CD4-positive, alpha-beta memory T cell (primary cell): ENCODE measurements around the gene DCT. TPM values are rescaled to one million over a fixed set of nuclear protein-coding genes. Genes with fewer than 3 reads are reported as not detected.

Source experiments
- CTCF ChIA-PET: fragments of 350-600 bp; sonication (Branson Sonifier 250); formaldehyde crosslinking; loops from one replicate; lab custom pipeline; 2021; ENCODE audit warnings: inconsistent platforms; ENCODE audit not compliant: partially characterized antibody; lab: Charles Lee
- POLR2A ChIA-PET: fragments of 350-600 bp; sonication (Branson Sonifier 250); formaldehyde crosslinking; loops from one replicate; lab custom pipeline; 2021; ENCODE audit not compliant: partially characterized antibody; lab: Charles Lee
- DNase-seq, 5 donors: peaks; one replicate each; pipeline versions ENCODE4 v3.0.0 to v3.0.0-alpha.2; 2020 to 2022; ENCODE audit warnings: mixed read lengths in 1 of 5
- H3K27ac ChIP-seq: one replicate; pipeline ENCODE4 v1.7.0; 2013; ENCODE audit warnings: low read depth, low read length
- H3K27me3 ChIP-seq: 2 replicates; pipeline ENCODE4 v1.7.0; 2013; ENCODE audit warnings: mild to moderate bottlenecking, low read length, moderate library complexity; ENCODE audit not compliant: insufficient read depth
- H3K36me3 ChIP-seq: 2 replicates; pipeline ENCODE4 v1.7.0; 2013; ENCODE audit warnings: mild to moderate bottlenecking, low read length, moderate library complexity; ENCODE audit not compliant: insufficient read depth
- H3K4me1 ChIP-seq: 2 replicates; pipeline ENCODE4 v1.7.0; 2013; ENCODE audit warnings: mild to moderate bottlenecking, low read length, moderate library complexity; ENCODE audit not compliant: insufficient read depth
- H3K4me3 ChIP-seq, 2 donors: one replicate each; pipeline ENCODE4 v1.7.0; 2013; ENCODE audit warnings: low read length in 2 of 2, mild to moderate bottlenecking in 1 of 2
- H3K9me3 ChIP-seq, 2 donors: one replicate each; pipeline ENCODE4 v1.7.0; 2013; ENCODE audit warnings: low read length in 2 of 2, control low read depth in 1 of 2; ENCODE audit not compliant: control insufficient read depth in 1 of 2
- H3K27ac Mint-ChIP-seq, 7 donors: one replicate each; pipeline ENCODE4 v1.8.0; 2020 to 2021; ENCODE audit warnings: mixed read lengths in 7 of 7, mild to moderate bottlenecking in 6 of 7, inconsistent platforms in 3 of 7, moderate library complexity in 3 of 7
- H3K27me3 Mint-ChIP-seq, 2 donors: one replicate each; pipeline ENCODE4 v1.8.0; 2020 to 2021; ENCODE audit warnings: mixed read lengths in 2 of 2
- H3K36me3 Mint-ChIP-seq, 2 donors: one replicate each; pipeline ENCODE4 v1.8.0; 2020 to 2021; ENCODE audit warnings: mixed read lengths in 2 of 2, inconsistent platforms in 1 of 2, mild to moderate bottlenecking in 1 of 2
- H3K4me1 Mint-ChIP-seq, 4 donors: one replicate each; pipeline ENCODE4 v1.8.0; 2020 to 2021; ENCODE audit warnings: mixed read lengths in 4 of 4, mild to moderate bottlenecking in 1 of 4
- H3K4me3 Mint-ChIP-seq, 8 donors: one replicate each; pipeline ENCODE4 v1.8.0; 2020 to 2021; ENCODE audit warnings: mixed read lengths in 8 of 8, mild to moderate bottlenecking in 7 of 8, moderate library complexity in 6 of 8, inconsistent platforms in 3 of 8
- H3K9me3 Mint-ChIP-seq, 8 donors: one replicate each; pipeline ENCODE4 v1.8.0; 2020 to 2021; ENCODE audit warnings: mixed read lengths in 8 of 8, mild to moderate bottlenecking in 5 of 8, inconsistent platforms in 3 of 8, moderate library complexity in 1 of 8
- intact Hi-C: fragments of 100-400 bp; cut with micrococcal nuclease; formaldehyde crosslinking; loops from one replicate; pipeline ENCODE4 v1.15.1; 2023
- polyA plus RNA-seq, 2 donors: library from polyadenylated mRNA; unstranded; fragments of 300-500 nt; fragmentation: Illumina TruSeq; gene quantifications; one replicate each; pipeline ENCODE4 v1.2.3, GENCODE V29; 2021
- total RNA-seq, 2 experiments: library from RNA; stranded (reverse); gene quantifications; one replicate each; pipeline ENCODE4 v1.2.3, GENCODE V29; 2021

DCT gene
- total and polyA plus RNA-seq, 4 experiments from 2014 or later: 0.21 to 0.53 (median 0.30) TPM

GRCh38 chr13:94487043-94487442, 7.6 kb upstream of the DCT start:
- no peaks in the 10 kb centered on the region for H3K4me1 Mint-ChIP-seq
- no peak overlapping the region for H3K27ac Mint-ChIP-seq
- ChIA-PET POLR2A (no interaction called here), CTCF (no interaction called here)
- intact Hi-C loops: no loop called here
- peaks cover 4 to 7% of the 10 kb centered on the region in 2 donors for H3K27me3 Mint-ChIP-seq
- Histone ChIP-seq H3K9me3 (no peaks in the 10 kb centered on the region), H3K4me1 (no peaks in the 10 kb centered on the region), H3K4me3 (no peak overlapping the region), H3K27me3 (no peaks in the 10 kb centered on the region), H3K36me3 (no peaks in the 10 kb centered on the region), H3K27ac (no peak overlapping the region)
- no peaks in the 10 kb centered on the region for H3K36me3 Mint-ChIP-seq
- peaks cover 0 to 3% (median 0%) of the 10 kb centered on the region in 8 donors for H3K9me3 Mint-ChIP-seq
- no peak for DNase-seq
- H3K4me3 Mint-ChIP-seq: no peak overlapping the region

DNA sequence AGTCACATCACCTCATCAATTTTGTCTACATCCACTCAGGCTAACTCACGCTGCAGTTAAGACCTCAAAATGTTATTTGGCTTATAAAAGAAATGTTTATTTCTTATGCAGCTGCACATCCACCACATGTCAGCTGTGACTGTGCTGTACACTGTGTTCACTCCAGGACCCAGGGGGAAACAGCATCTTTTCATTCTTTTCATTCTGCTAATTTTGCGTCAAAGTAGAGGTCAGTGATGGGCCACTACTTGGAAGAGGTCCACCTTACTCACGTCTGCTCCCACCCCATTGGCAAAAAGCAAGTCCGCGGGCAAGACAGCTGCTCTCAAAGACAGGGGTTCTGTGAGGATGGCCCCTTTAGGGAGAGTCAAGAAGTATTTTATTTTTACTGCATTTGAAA, 4.5 kb upstream of the DCT start:
- intact Hi-C loops: no loop called here
- Histone ChIP-seq H3K4me3 (no peak overlapping the region), H3K36me3 (no peaks in the 10 kb centered on the region), H3K9me3 (no peaks in the 10 kb centered on the region), H3K27me3 (no peaks in the 10 kb centered on the region), H3K27ac (no peak overlapping the region), H3K4me1 (no peaks in the 10 kb centered on the region)
- ChIA-PET CTCF (no interaction called here), POLR2A (no interaction called here)
- Mint-ChIP-seq H3K36me3 (no peaks in the 10 kb centered on the region), H3K4me1 (no peaks in the 10 kb centered on the region), H3K4me3 (no peak overlapping the region), H3K27me3 (peaks cover 4 to 7% of the 10 kb centered on the region in 2 donors), H3K27ac (no peak overlapping the region), H3K9me3 (no peaks in the 10 kb centered on the region)
- DNase-seq: no peak

DNA sequence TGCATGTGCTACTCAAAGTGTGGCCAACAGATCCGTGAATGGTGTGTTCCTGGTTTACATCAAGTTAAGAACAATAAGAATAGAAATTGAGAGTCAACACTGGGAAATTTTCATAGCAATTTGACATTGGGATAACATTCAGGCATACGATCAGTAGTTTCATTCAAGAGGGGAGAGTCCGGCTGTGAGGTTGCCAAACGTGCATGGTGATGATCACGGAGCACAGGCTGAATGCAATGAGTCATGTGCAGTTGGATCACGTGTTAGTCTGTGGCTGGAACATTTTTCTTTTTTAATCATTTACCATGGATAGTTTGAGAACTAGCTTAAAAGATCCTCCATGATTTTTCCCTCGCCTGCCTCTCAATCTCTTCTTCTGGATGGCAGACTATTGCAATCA, 2.5 kb upstream of the DCT start:
- ChIA-PET POLR2A (no interaction called here), CTCF (interaction anchor here (1.3 kb wide), 1 partner anchor 47 kb away, joined by 3 read pairs; no protein-coding TSS in a partner anchor)
- Mint-ChIP-seq H3K9me3 (no peaks in the 10 kb centered on the region), H3K27me3 (peaks cover 4% of the 10 kb centered on the region in 2 donors), H3K36me3 (no peaks in the 10 kb centered on the region), H3K27ac (no peak overlapping the region), H3K4me1 (no peaks in the 10 kb centered on the region), H3K4me3 (no peak overlapping the region)
- H3K4me1 ChIP-seq: no peaks in the 10 kb centered on the region
- H3K9me3 ChIP-seq: no peaks in the 10 kb centered on the region
- no peak overlapping the region for H3K4me3 ChIP-seq
- no peak overlapping the region for H3K27ac ChIP-seq
- no peak for DNase-seq
- no peaks in the 10 kb centered on the region for H3K27me3 ChIP-seq
- no peaks in the 10 kb centered on the region for H3K36me3 ChIP-seq
- intact Hi-C loops: no loop called here

DNA sequence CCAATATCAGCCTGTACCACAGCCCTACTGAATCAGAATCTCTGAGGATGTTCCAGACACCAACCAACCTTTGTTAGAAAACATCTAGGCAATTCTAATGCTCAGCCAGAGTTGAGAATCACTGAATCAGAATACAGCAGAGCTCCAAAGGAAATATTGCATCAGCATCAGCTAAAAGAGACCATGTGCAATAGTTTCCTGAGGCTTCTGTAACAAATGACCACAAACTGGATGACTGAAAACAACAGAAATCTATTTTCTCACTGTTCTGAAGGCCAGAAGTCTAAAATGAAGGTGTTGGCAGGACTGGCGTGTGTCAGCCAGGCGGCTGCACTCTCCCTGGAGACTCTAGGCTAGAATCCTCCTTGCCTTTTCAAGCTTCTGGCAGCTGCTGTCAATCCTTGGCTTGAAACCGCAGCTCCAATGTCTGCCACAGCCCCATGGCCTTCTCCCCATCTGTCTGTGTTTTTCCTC, 1.2 kb upstream of the DCT start:
- Histone ChIP-seq H3K27me3 (no peaks in the 10 kb centered on the region), H3K9me3 (no peaks in the 10 kb centered on the region), H3K4me1 (no peaks in the 10 kb centered on the region), H3K27ac (no peak overlapping the region), H3K4me3 (no peak overlapping the region), H3K36me3 (no peaks in the 10 kb centered on the region)
- no peak overlapping the region for H3K27ac Mint-ChIP-seq
- H3K27me3 Mint-ChIP-seq: peaks cover 1 to 3% of the 10 kb centered on the region in 2 donors
- no peak for DNase-seq
- intact Hi-C loops: no loop called here
- CTCF ChIA-PET: interaction anchor here (1.0 to 1.7 kb wide), 3 partner anchors 10 to 137 kb away, joined by 3 to 4 read pairs (median 3); no protein-coding TSS in a partner anchor
- H3K4me3 Mint-ChIP-seq: no peak overlapping the region
- H3K4me1 Mint-ChIP-seq: no peaks in the 10 kb centered on the region
- H3K36me3 Mint-ChIP-seq: no peaks in the 10 kb centered on the region
- no peaks in the 10 kb centered on the region for H3K9me3 Mint-ChIP-seq
- POLR2A ChIA-PET: no interaction called here

DNA sequence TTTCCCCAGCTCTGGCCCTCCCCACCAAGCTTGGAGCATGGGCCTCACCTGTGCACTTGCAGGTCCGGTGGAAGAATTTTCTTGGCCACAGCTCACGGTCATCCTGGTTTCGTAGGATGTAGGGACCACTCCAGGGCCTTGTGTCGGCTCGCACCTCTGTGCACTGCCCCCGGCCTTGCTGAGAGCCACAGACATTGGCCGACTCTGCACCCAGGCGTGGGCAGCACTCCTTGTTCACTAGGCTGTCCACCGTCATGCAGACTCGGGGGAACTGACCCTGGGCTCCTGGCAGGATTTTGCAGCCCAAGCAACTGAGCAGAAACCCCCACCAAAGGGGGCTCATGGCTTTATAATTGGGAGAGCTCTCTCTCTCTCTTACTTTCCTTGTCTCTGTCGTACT, 569 bp downstream of the DCT start:
- Mint-ChIP-seq H3K27ac (no peak overlapping the region), H3K27me3 (peaks cover 0 to 3% of the 10 kb centered on the region in 2 donors), H3K9me3 (peaks cover 0 to 3% (median 0%) of the 10 kb centered on the region in 8 donors), H3K4me1 (no peaks in the 10 kb centered on the region), H3K36me3 (no peaks in the 10 kb centered on the region), H3K4me3 (no peak overlapping the region)
- no peaks in the 10 kb centered on the region for H3K4me1 ChIP-seq
- intact Hi-C loops: no loop called here
- POLR2A ChIA-PET: no interaction called here
- no peak overlapping the region for H3K27ac ChIP-seq
- CTCF ChIA-PET: interaction anchor here (1.7 kb wide), 1 partner anchor 139 kb away, joined by 4 read pairs; no protein-coding TSS in a partner anchor
- no peak for DNase-seq
- no peaks in the 10 kb centered on the region for H3K9me3 ChIP-seq
- H3K36me3 ChIP-seq: no peaks in the 10 kb centered on the region
- H3K4me3 ChIP-seq: no peak overlapping the region
- H3K27me3 ChIP-seq: no peaks in the 10 kb centered on the region

DNA sequence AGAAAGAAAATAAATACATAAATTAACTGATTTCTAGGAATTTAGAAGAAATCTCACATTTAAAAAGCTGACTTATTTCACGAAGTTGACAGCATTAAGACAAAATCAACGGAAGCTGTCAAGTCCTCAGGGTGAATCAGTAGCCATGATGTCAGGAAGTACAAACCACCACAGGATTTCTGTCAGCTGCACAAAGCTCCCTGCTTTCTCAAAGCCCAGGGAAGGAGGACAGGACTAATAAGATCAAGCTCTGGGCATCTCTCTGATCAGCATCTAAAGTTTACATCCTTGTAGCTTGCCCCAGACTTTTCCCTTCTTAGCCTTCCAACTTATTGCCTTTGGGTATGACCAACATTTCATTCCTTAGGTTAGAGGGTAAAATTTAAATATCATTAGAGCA, 9.4 kb downstream of the DCT start:
- H3K27me3 Mint-ChIP-seq: peaks cover 1 to 4% of the 10 kb centered on the region in 2 donors
- no peaks in the 10 kb centered on the region for H3K36me3 Mint-ChIP-seq
- no peak for DNase-seq
- no peak overlapping the region for H3K4me3 Mint-ChIP-seq
- POLR2A ChIA-PET: no interaction called here
- intact Hi-C loops: no loop called here
- no peaks in the 10 kb centered on the region for H3K4me1 Mint-ChIP-seq
- Histone ChIP-seq H3K9me3 (no peaks in the 10 kb centered on the region), H3K27ac (no peak overlapping the region), H3K27me3 (no peaks in the 10 kb centered on the region), H3K4me1 (no peaks in the 10 kb centered on the region), H3K36me3 (no peaks in the 10 kb centered on the region), H3K4me3 (no peak overlapping the region)
- no peaks in the 10 kb centered on the region for H3K9me3 Mint-ChIP-seq
- CTCF ChIA-PET: no interaction called here
- no peak overlapping the region for H3K27ac Mint-ChIP-seq

DNA sequence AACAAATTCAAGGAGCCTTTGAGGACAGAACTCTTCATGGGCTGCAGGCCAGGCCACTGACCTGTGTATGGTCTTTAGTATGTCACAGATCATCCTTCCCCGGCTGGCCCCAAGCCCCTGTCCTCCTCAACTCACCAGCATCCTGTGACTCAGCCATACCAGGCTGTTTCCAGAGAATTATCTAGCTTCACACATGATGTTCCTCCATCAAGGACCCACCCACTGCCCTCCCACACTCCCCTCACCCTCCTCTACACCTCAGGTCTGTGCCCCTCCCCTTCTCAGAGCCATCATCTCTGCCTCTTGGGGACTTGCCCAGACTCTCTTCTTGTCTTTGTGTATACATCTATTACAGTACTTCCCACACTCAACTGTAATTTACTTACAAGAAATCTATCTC, 14.7 kb downstream of the DCT start:
- Mint-ChIP-seq H3K36me3 (no peaks in the 10 kb centered on the region), H3K4me1 (no peaks in the 10 kb centered on the region), H3K9me3 (no peaks in the 10 kb centered on the region), H3K27ac (no peak overlapping the region), H3K27me3 (peaks cover 1 to 6% of the 10 kb centered on the region in 2 donors), H3K4me3 (no peak overlapping the region)
- ChIA-PET CTCF (no interaction called here), POLR2A (no interaction called here)
- Histone ChIP-seq H3K27me3 (no peaks in the 10 kb centered on the region), H3K4me1 (no peaks in the 10 kb centered on the region), H3K27ac (no peak overlapping the region), H3K36me3 (no peaks in the 10 kb centered on the region), H3K9me3 (no peaks in the 10 kb centered on the region), H3K4me3 (no peak overlapping the region)
- intact Hi-C loops: no loop called here
- DNase-seq: no peak
